Natural killer cell (primary cell): ENCODE data around the gene MLLT1. TPM values are rescaled to one million over a fixed set of nuclear protein-coding genes. Genes with fewer than 3 reads are reported as not detected.

Experiments used
- ATAC-seq, 3 donors: fragments of 150-1000 bp in 2 of 3; fragments of 200-7000 bp in 1 of 3; cut with Tn5 transposase; 1 replicate in 1 of 3; 2 replicates in 2 of 3; pipeline ENCODE4 v1.10.0; 2021; ENCODE audit warnings: mild to moderate bottlenecking in 2 of 3, moderate library complexity in 2 of 3
- DNase-seq, 2 donors: peaks; one replicate each; pipeline versions ENCODE4 v3.0.0 to v3.0.0-alpha.2; 2013 to 2021; ENCODE audit warnings: mixed read lengths in 1 of 2
- H3K27ac ChIP-seq: one replicate; pipeline ENCODE4 v1.5.1; 2013; ENCODE audit warnings: mild to moderate bottlenecking, low read length
- H3K27me3 ChIP-seq: one replicate; pipeline ENCODE4 v1.6.1; 2013; ENCODE audit warnings: low read length; ENCODE audit not compliant: control insufficient read depth, insufficient read depth
- H3K36me3 ChIP-seq: one replicate; pipeline ENCODE4 v1.6.1; 2013; ENCODE audit warnings: low read length; ENCODE audit not compliant: control insufficient read depth, insufficient read depth
- H3K4me1 ChIP-seq: one replicate; pipeline ENCODE4 v1.6.1; 2013; ENCODE audit warnings: low read length; ENCODE audit not compliant: control insufficient read depth, insufficient read depth
- H3K4me3 ChIP-seq: one replicate; pipeline ENCODE4 v1.5.1; 2013; ENCODE audit warnings: low read length
- H3K9me3 ChIP-seq: one replicate; pipeline ENCODE4 v1.6.1; 2013; ENCODE audit warnings: low read length; ENCODE audit not compliant: control insufficient read depth, insufficient read depth
- H3K27ac Mint-ChIP-seq, 2 donors: one replicate each; pipeline ENCODE4 v1.8.0; 2022; ENCODE audit warnings: mild to moderate bottlenecking in 2 of 2, mixed read lengths in 2 of 2, moderate library complexity in 1 of 2
- H3K27me3 Mint-ChIP-seq, 2 donors: one replicate each; pipeline ENCODE4 v1.8.0; 2022; ENCODE audit warnings: low read depth in 2 of 2, mixed read lengths in 2 of 2
- H3K36me3 Mint-ChIP-seq: one replicate; pipeline ENCODE4 v1.8.0; 2022; ENCODE audit warnings: mixed read lengths
- H3K4me1 Mint-ChIP-seq, 2 donors: one replicate each; pipeline ENCODE4 v1.8.0; 2022; ENCODE audit warnings: mixed read lengths in 2 of 2
- H3K4me3 Mint-ChIP-seq: one replicate; pipeline ENCODE4 v1.8.0; 2022; ENCODE audit warnings: mild to moderate bottlenecking, moderate library complexity, mixed read lengths
- H3K9me3 Mint-ChIP-seq, 2 donors: one replicate each; pipeline ENCODE4 v1.8.0; 2022; ENCODE audit warnings: mixed read lengths in 2 of 2
- WGBS: methylation state at CpG from one replicate; pipeline ENCODE4 v1.1.7; 2013; ENCODE audit warnings: missing lambda C conversion rate; ENCODE audit not compliant: insufficient coverage; 5-methylcytosine and 5-hydroxymethylcytosine counted together
- intact Hi-C: fragments of 100-400 bp; cut with micrococcal nuclease; formaldehyde crosslinking; loops from one replicate; pipeline ENCODE4 v1.14.2; 2022
- total RNA-seq, 4 donors: library from RNA; stranded (reverse); fragments of 120-200 nt in 1 of 4; gene quantifications; one replicate each; pipeline versions ENCODE4 v1.2.3 to v1.2.4, GENCODE V29; 2013 to 2022
- TF ChIP-seq, protein P1 (sequence below): fragments of 200-600 bp; IDR thresholded peaks from one replicate; pipeline ENCODE4 v1.8.0; 2022; ENCODE audit warnings: antibody characterized with exemption

Gene MLLT1
- total RNA-seq, 3 donors from 2014 or later (not counting 1 experiment from before 2014, with no cell fraction given): 30.2 to 43.8 (median 36.6) TPM

DNA sequence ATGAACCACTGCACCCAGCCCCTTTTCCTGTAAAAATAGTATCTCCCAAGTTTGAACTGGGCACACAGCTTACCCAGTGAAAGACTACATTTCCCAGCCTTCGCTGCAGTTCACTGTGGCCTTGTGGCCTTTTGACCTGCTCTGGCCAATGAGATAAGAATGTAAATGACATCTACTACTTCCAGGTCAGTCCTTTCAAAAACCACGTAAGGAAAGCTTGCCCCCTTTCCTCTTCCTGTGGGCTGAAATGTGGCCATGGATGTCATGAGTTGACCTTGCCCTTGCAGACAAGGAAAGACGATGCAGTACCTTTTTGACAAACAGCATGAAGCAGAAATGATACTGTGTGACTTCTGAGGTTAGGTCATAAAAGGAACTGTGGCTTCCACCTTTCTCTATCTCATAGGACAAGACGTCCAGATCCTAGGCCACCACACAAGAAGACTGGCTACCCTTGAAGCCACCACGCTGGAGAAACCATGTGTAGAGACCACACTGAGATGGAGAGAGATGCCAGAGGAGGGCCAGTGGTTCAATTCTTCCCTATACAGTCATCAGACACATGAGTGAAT lies 33.7 kb upstream of the MLLT1 start:
- H3K27ac ChIP-seq: no peak overlapping the region
- Mint-ChIP-seq H3K4me1 (no peaks in the 10 kb centered on the region), H3K36me3 (no peaks in the 10 kb centered on the region), H3K9me3 (no peaks in the 10 kb centered on the region), H3K27me3 (peaks cover 0 to 6% of the 10 kb centered on the region in 2 donors), H3K4me3 (no peak overlapping the region), H3K27ac (no peak overlapping the region)
- no peak overlapping the region for H3K4me3 ChIP-seq
- DNase-seq (no peak), ATAC-seq (no peak)
- no peaks in the 10 kb centered on the region for H3K9me3 ChIP-seq
- H3K4me1 ChIP-seq: no peaks in the 10 kb centered on the region
- no peaks in the 10 kb centered on the region for H3K27me3 ChIP-seq
- 79% methylated on average over 4 of the region's 5 CpGs for WGBS
- intact Hi-C loops: no loop called here
- no peaks in the 10 kb centered on the region for H3K36me3 ChIP-seq
- TF ChIP-seq, protein P1, sequence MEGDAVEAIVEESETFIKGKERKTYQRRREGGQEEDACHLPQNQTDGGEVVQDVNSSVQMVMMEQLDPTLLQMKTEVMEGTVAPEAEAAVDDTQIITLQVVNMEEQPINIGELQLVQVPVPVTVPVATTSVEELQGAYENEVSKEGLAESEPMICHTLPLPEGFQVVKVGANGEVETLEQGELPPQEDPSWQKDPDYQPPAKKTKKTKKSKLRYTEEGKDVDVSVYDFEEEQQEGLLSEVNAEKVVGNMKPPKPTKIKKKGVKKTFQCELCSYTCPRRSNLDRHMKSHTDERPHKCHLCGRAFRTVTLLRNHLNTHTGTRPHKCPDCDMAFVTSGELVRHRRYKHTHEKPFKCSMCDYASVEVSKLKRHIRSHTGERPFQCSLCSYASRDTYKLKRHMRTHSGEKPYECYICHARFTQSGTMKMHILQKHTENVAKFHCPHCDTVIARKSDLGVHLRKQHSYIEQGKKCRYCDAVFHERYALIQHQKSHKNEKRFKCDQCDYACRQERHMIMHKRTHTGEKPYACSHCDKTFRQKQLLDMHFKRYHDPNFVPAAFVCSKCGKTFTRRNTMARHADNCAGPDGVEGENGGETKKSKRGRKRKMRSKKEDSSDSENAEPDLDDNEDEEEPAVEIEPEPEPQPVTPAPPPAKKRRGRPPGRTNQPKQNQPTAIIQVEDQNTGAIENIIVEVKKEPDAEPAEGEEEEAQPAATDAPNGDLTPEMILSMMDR: no peak

- DNase-seq (no peak), ATAC-seq (no peak)
- 71% methylated on average over 9 of the region's 9 CpGs for WGBS
- TF ChIP-seq, protein P1: no peak
- Histone ChIP-seq H3K4me1 (no peaks in the 10 kb centered on the region), H3K27me3 (no peaks in the 10 kb centered on the region), H3K36me3 (no peaks in the 10 kb centered on the region), H3K9me3 (no peaks in the 10 kb centered on the region), H3K27ac (no peak overlapping the region), H3K4me3 (no peak overlapping the region)
- H3K27me3 Mint-ChIP-seq: peaks cover 0 to 7% of the 10 kb centered on the region in 2 donors
- H3K4me1 Mint-ChIP-seq: no peaks in the 10 kb centered on the region
- intact Hi-C loops: no loop called here
- H3K4me3 Mint-ChIP-seq: no peak overlapping the region
- H3K36me3 Mint-ChIP-seq: no peaks in the 10 kb centered on the region
- H3K9me3 Mint-ChIP-seq: no peaks in the 10 kb centered on the region
- H3K27ac Mint-ChIP-seq: no peak overlapping the region
These were observed 32.2 kb upstream of the MLLT1 start for GRCh38 chr19:6312018-6312417.

GRCh38 chr19:6298413-6298812 lies 18.6 kb upstream of the MLLT1 start:
- Mint-ChIP-seq H3K9me3 (peaks cover 0 to 4% of the 10 kb centered on the region in 2 donors), H3K4me1 (no peaks in the 10 kb centered on the region), H3K36me3 (no peaks in the 10 kb centered on the region), H3K27me3 (peaks cover 3 to 7% of the 10 kb centered on the region in 2 donors), H3K27ac (no peak overlapping the region), H3K4me3 (no peak overlapping the region)
- Histone ChIP-seq H3K4me3 (no peak overlapping the region), H3K36me3 (no peaks in the 10 kb centered on the region), H3K9me3 (peaks cover 9% of the 10 kb centered on the region), H3K27ac (no peak overlapping the region), H3K27me3 (no peaks in the 10 kb centered on the region), H3K4me1 (no peaks in the 10 kb centered on the region)
- DNase-seq: no peak
- intact Hi-C loops: loop anchor here (5.0 kb wide), 1 partner anchor 131 kb away; no protein-coding TSS in a partner anchor
- ATAC-seq: no peak
- WGBS: 93% methylated on average over 5 of the region's 5 CpGs
- TF ChIP-seq, protein P1: no peak

DNA sequence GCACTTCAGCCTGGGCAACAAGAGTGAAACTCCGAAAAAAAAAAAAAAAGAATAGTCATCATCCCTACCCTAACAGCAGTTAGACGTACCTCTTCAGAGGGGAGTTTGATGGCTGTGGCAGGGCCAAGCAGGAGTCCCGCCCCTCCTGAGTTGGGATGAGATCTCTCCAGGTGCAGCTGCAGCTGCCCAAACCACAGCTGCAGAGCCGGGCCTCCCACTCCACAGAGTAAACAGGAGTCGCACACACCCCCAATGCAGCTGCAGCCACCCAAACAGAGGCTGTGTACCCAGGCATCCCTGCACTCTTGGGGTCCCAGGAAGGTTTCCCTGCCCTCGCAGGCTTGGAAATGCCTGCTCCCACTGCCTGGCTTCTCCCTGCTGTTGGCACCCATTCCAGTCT lies 17.4 kb upstream of the MLLT1 start:
- H3K9me3 Mint-ChIP-seq: peaks cover 0 to 4% of the 10 kb centered on the region in 2 donors
- 80% methylated on average over 6 of the region's 6 CpGs for WGBS
- peaks cover 0 to 6% of the 10 kb centered on the region in 2 donors for H3K27me3 Mint-ChIP-seq
- Histone ChIP-seq H3K4me3 (no peak overlapping the region), H3K27ac (no peak overlapping the region), H3K27me3 (no peaks in the 10 kb centered on the region), H3K9me3 (peaks cover 21% of the 10 kb centered on the region), H3K36me3 (no peaks in the 10 kb centered on the region), H3K4me1 (no peaks in the 10 kb centered on the region)
- no peak for ATAC-seq
- DNase-seq: no peak
- no peaks in the 10 kb centered on the region for H3K36me3 Mint-ChIP-seq
- intact Hi-C loops: loop anchor here (5.0 kb wide), 1 partner anchor 130 kb away; no protein-coding TSS in a partner anchor
- H3K4me3 Mint-ChIP-seq: no peak overlapping the region
- TF ChIP-seq, protein P1: no peak
- no peaks in the 10 kb centered on the region for H3K4me1 Mint-ChIP-seq
- H3K27ac Mint-ChIP-seq: no peak overlapping the region
